ENCODE measurements around the gene EFNB2.
A peak's percentile ranks its signal among the peaks of the same experiment; 100 is the strongest.

EFNB2 gene

GRCh38 chr13:106472621-106473020 lies 62.8 kb downstream of the EFNB2 start:
- in situ Hi-C loops (cut with MboI; ENCODE audit: low pct_unique_long_range_greater_than_20kb, low sequenced_read_pairs): no loop called here
- DNase-seq: no peak

DNA sequence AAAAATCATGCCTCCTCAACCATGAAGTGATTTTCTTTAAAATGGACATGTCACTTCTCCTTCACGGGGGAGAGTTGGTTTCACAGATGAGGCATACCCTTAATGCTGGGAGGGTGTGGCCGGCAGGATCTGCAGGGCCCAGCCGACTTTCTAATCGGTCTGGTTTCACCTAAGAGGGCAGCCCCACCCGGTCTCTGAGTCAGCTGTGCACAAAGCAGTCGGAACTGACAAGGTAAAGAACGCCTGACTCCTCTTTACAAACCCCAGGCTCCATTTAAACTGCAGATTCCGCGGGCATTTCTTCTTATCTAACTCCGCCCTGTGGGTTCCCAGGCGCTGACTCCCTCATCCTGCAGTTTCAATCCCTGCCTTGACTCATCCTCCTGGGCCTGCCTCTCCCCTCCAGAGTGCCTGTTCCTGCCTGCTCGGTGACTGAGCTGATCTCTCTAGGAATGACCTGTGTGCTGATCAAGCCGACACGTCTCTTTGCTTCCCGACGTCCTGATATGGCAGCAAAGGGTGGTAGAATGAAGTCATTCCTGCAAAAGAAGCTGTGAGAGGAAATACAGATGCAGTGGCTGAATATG lies 63.4 kb downstream of the EFNB2 start:
- no peak for DNase-seq
- in situ Hi-C loops (cut with MboI; ENCODE audit: low pct_unique_long_range_greater_than_20kb, low sequenced_read_pairs): no loop called here

DNA sequence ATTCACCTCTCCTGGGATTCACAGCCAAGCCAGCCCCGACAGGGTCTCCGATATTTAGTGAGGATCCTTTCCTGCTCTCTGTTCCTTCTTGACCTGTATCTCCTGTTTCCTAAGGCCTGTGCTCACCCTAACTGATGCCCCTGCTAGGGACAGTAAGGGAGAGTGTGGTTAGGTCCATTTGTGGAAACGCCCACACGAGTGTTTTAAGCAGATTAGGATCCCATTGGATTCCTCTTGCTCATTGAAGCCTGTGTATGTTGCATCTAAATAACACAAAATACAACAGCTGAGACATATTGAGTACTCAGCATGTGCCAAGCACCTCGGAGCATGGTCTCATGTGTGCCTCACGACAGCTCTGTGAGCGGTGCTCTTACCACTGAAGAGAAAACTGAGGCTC lies 64.9 kb downstream of the EFNB2 start:
- in situ Hi-C loops (cut with MboI; ENCODE audit: low pct_unique_long_range_greater_than_20kb, low sequenced_read_pairs): no loop called here
- no peak for DNase-seq

- in situ Hi-C loops (cut with MboI; ENCODE audit: low pct_unique_long_range_greater_than_20kb, low sequenced_read_pairs): no loop called here
- no peak for DNase-seq
These were observed 66.5 kb downstream of the EFNB2 start for GRCh38 chr13:106468744-106469590.

DNA sequence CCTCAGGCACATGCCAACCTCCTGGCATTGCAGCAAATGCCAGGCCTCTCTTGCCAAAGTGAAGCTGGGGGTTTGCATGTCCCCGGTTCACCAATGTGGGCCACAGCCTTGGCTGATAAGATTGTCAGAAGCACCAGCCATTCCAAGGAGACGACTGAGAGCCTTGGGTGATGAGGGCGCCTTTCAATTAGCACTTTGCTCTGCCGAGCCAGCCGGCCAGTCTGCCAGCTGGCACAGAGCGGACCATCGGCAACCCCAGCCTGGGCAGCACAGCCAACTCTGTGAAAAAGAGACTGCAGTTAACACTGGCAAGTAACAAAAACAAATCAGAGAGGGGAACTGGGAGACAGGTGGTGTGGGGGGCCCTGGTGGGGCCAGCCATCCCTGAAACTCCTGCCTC lies 67.3 kb downstream of the EFNB2 start:
- in situ Hi-C loops (cut with MboI; ENCODE audit: low pct_unique_long_range_greater_than_20kb, low sequenced_read_pairs): no loop called here
- no peak for DNase-seq

DNA sequence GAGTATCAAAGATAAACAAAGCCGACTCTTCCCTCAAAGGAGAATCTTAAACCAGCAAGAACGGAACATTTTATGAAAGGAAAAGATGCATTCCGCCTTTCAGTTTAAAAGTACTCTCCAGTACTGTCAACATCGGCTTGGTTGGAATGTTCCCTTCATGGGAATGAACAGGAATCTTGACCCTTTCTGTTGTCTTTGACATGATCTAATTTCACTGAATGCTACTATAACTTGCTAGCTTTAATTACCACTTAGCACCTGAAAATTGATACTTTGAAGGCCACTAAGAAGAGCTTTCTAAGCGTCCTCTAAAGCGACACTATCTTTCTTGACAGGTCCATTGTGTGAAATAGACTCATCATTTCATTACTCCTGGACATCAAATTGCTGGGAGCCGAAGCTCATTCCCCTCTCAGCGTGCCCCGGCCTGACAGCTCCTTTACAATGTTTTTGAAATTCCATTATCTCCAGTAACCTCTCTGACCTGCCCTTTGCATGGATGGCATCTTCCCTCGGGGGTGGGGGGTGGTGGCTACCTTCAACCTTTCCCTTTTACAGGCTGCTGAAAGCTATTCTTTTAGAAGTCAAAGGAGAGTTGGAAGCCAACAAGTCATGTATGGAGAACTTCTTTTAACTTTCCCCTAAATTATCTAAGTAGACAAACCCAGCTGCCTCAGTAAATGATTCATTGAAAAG lies 67.9 kb downstream of the EFNB2 start:
- DNase-seq: no peak
- in situ Hi-C loops (cut with MboI; ENCODE audit: low pct_unique_long_range_greater_than_20kb, low sequenced_read_pairs): no loop called here

- in situ Hi-C loops (cut with MboI; ENCODE audit: low pct_unique_long_range_greater_than_20kb, low sequenced_read_pairs): no loop called here
- DNase-seq: no peak
These were observed 68.6 kb downstream of the EFNB2 start for GRCh38 chr13:106466691-106467426.

DNA sequence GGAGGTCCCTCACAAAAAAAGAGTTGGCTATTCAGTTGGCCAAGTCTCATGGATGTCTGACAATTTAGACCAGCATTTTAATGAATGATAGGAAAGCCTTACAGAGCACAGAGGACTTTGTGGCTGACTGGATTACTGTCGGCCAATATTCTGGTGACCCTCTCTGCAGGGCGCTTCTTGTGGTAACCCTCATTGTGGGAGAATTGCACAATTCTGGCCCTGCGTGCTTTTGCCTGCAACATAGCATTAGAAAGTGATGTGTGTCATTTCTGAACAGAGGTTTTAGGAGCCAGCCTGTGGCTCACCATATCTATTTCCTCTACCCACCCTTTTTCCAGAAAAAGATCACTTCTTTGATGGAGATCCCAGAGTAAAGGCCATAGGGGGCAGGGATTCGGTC lies 71.4 kb downstream of the EFNB2 start:
- in situ Hi-C loops (cut with MboI; ENCODE audit: low pct_unique_long_range_greater_than_20kb, low sequenced_read_pairs): no loop called here
- peak; percentile 69 for DNase-seq

GRCh38 chr13:106462710-106463109 lies 72.8 kb downstream of the EFNB2 start:
- DNase-seq: no peak
- in situ Hi-C loops (cut with MboI; ENCODE audit: low pct_unique_long_range_greater_than_20kb, low sequenced_read_pairs): no loop called here

- no peak for DNase-seq
- in situ Hi-C loops (cut with MboI; ENCODE audit: low pct_unique_long_range_greater_than_20kb, low sequenced_read_pairs): no loop called here
These were observed 79.7 kb downstream of the EFNB2 start for GRCh38 chr13:106455777-106456176.

GRCh38 chr13:106455190-106455589 lies 80.3 kb downstream of the EFNB2 start:
- DNase-seq: no peak
- in situ Hi-C loops (cut with MboI; ENCODE audit: low pct_unique_long_range_greater_than_20kb, low sequenced_read_pairs): no loop called here

- in situ Hi-C loops (cut with MboI; ENCODE audit: low pct_unique_long_range_greater_than_20kb, low sequenced_read_pairs): no loop called here
- no peak for DNase-seq
These were observed 82.4 kb downstream of the EFNB2 start for GRCh38 chr13:106453101-106453500.

DNA sequence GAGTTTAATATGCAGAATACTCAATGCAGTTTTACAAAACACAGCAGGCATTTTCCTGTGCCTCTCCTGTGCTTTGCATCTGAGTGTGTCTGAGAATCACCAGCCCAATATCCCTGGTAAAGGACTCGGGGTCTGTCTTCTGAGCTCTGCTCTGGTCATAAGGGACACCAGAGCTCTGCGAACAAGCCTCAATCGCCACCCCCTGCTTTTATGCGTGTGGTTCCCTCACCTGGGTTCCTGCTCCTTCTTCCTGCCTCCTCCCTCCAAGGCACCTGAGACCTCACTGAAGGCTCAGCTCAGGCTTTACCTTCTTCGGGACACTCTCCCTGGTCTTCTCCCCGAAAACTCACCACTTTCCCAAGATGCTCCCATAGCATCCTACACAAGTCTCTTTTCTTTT lies 84.5 kb downstream of the EFNB2 start:
- in situ Hi-C loops (cut with MboI; ENCODE audit: low pct_unique_long_range_greater_than_20kb, low sequenced_read_pairs): no loop called here
- no peak for DNase-seq

DNA sequence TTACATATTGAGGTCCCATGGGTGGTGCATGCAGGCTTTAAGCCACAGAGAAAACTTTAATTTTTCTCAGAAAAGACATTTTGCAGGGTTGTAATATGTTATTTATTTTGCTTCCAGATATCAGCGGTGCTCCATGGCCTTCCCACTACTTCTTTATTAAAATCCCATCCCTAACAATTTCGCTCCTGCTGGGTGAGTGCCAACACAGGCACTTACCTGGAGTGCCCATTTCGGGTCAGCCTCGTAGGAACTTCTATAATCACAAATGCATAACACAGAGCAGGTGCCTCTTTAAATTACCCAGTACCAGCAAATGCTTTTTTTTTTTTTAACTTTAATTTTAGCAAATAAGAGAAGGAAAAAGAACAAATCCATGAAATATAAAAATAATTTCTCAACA lies 86.4 kb downstream of the EFNB2 start:
- in situ Hi-C loops (cut with MboI; ENCODE audit: low pct_unique_long_range_greater_than_20kb, low sequenced_read_pairs): no loop called here
- DNase-seq: no peak

GRCh38 chr13:106445996-106446395 lies 89.5 kb downstream of the EFNB2 start:
- DNase-seq: no peak
- in situ Hi-C loops (cut with MboI; ENCODE audit: low pct_unique_long_range_greater_than_20kb, low sequenced_read_pairs): no loop called here

GRCh38 chr13:106443607-106444322 lies 91.7 kb downstream of the EFNB2 start:
- in situ Hi-C loops (cut with MboI; ENCODE audit: low pct_unique_long_range_greater_than_20kb, low sequenced_read_pairs): no loop called here
- no peak for DNase-seq

GRCh38 chr13:106440866-106441265 lies 94.6 kb downstream of the EFNB2 start:
- DNase-seq: no peak
- in situ Hi-C loops (cut with MboI; ENCODE audit: low pct_unique_long_range_greater_than_20kb, low sequenced_read_pairs): no loop called here

Data from KBM-7 (cell line).